ENCODE data around the gene CHAF1B.

Gene CHAF1B

GRCh38 chr21:36419241-36419640 lies 34.0 kb downstream of the CHAF1B start:
- H3K9ac ChIP-seq (ENCODE audit: low read depth, low read length) = no peak overlapping the region
- H3K9me3 ChIP-seq (ENCODE audit: control insufficient read depth, insufficient read depth, low read length) = no peaks in the 10 kb centered on the region
- H3K4me1 ChIP-seq (ENCODE audit: control insufficient read depth, insufficient read depth, low read length) = no peaks in the 10 kb centered on the region
- no peaks in the 10 kb centered on the region for H3K27me3 ChIP-seq (ENCODE audit: control insufficient read depth, insufficient read depth, low read length)
- no peak overlapping the region for H3K4me3 ChIP-seq (ENCODE audit: low read depth, low read length)
- peaks cover 4% of the 10 kb centered on the region for H3K36me3 ChIP-seq (ENCODE audit: control insufficient read depth, insufficient read depth, low read length)

GRCh38 chr21:36419996-36420395 lies 34.8 kb downstream of the CHAF1B start:
- Histone ChIP-seq H3K4me1 (ENCODE audit: control insufficient read depth, insufficient read depth, low read length) (no peaks in the 10 kb centered on the region), H3K36me3 (ENCODE audit: control insufficient read depth, insufficient read depth, low read length) (peaks cover 4% of the 10 kb centered on the region), H3K9me3 (ENCODE audit: control insufficient read depth, insufficient read depth, low read length) (no peaks in the 10 kb centered on the region), H3K27me3 (ENCODE audit: control insufficient read depth, insufficient read depth, low read length) (no peaks in the 10 kb centered on the region), H3K9ac (ENCODE audit: low read depth, low read length) (no peak overlapping the region), H3K4me3 (ENCODE audit: low read depth, low read length) (no peak overlapping the region)

GRCh38 chr21:36420571-36421339 lies 35.6 kb downstream of the CHAF1B start:
- peaks cover 4% of the 10 kb centered on the region for H3K36me3 ChIP-seq (ENCODE audit: control insufficient read depth, insufficient read depth, low read length)

GRCh38 chr21:36422279-36423098 lies 37.3 kb downstream of the CHAF1B start:
- no peaks in the 10 kb centered on the region for H3K9me3 ChIP-seq (ENCODE audit: control insufficient read depth, insufficient read depth, low read length)
- no peak overlapping the region for H3K4me3 ChIP-seq (ENCODE audit: low read depth, low read length)
- H3K4me1 ChIP-seq (ENCODE audit: control insufficient read depth, insufficient read depth, low read length) = no peaks in the 10 kb centered on the region
- no peaks in the 10 kb centered on the region for H3K36me3 ChIP-seq (ENCODE audit: control insufficient read depth, insufficient read depth, low read length)
- H3K9ac ChIP-seq (ENCODE audit: low read depth, low read length) = no peak overlapping the region
- no peaks in the 10 kb centered on the region for H3K27me3 ChIP-seq (ENCODE audit: control insufficient read depth, insufficient read depth, low read length)

More at GRCh38 chr21:36420571-36421339, 35.6 kb downstream of the CHAF1B start:
- H3K9ac ChIP-seq (ENCODE audit: low read depth, low read length) = no peak overlapping the region
- H3K4me1 ChIP-seq (ENCODE audit: control insufficient read depth, insufficient read depth, low read length) = no peaks in the 10 kb centered on the region
- no peak overlapping the region for H3K4me3 ChIP-seq (ENCODE audit: low read depth, low read length)
- H3K27me3 ChIP-seq (ENCODE audit: control insufficient read depth, insufficient read depth, low read length) = no peaks in the 10 kb centered on the region
- no peaks in the 10 kb centered on the region for H3K9me3 ChIP-seq (ENCODE audit: control insufficient read depth, insufficient read depth, low read length)

- no peaks in the 10 kb centered on the region for H3K27me3 ChIP-seq (ENCODE audit: control insufficient read depth, insufficient read depth, low read length)
- H3K9me3 ChIP-seq (ENCODE audit: control insufficient read depth, insufficient read depth, low read length) = no peaks in the 10 kb centered on the region
- H3K9ac ChIP-seq (ENCODE audit: low read depth, low read length) = peak overlapping the region; percentile 37
- no peak overlapping the region for H3K4me3 ChIP-seq (ENCODE audit: low read depth, low read length)
- H3K4me1 ChIP-seq (ENCODE audit: control insufficient read depth, insufficient read depth, low read length) = no peaks in the 10 kb centered on the region
- no peaks in the 10 kb centered on the region for H3K36me3 ChIP-seq (ENCODE audit: control insufficient read depth, insufficient read depth, low read length)
Observed at GRCh38 chr21:36423771-36424433, 38.7 kb downstream of the CHAF1B start.

GRCh38 chr21:36424592-36424991 lies 39.4 kb downstream of the CHAF1B start:
- Histone ChIP-seq H3K9me3 (ENCODE audit: control insufficient read depth, insufficient read depth, low read length) (no peaks in the 10 kb centered on the region), H3K4me3 (ENCODE audit: low read depth, low read length) (no peak overlapping the region), H3K27me3 (ENCODE audit: control insufficient read depth, insufficient read depth, low read length) (no peaks in the 10 kb centered on the region), H3K36me3 (ENCODE audit: control insufficient read depth, insufficient read depth, low read length) (no peaks in the 10 kb centered on the region), H3K4me1 (ENCODE audit: control insufficient read depth, insufficient read depth, low read length) (no peaks in the 10 kb centered on the region), H3K9ac (ENCODE audit: low read depth, low read length) (no peak overlapping the region)

GRCh38 chr21:36425286-36425685 lies 40.1 kb downstream of the CHAF1B start:
- no peaks in the 10 kb centered on the region for H3K27me3 ChIP-seq (ENCODE audit: control insufficient read depth, insufficient read depth, low read length)
- H3K4me3 ChIP-seq (ENCODE audit: low read depth, low read length) = no peak overlapping the region
- no peaks in the 10 kb centered on the region for H3K4me1 ChIP-seq (ENCODE audit: control insufficient read depth, insufficient read depth, low read length)
- no peaks in the 10 kb centered on the region for H3K9me3 ChIP-seq (ENCODE audit: control insufficient read depth, insufficient read depth, low read length)
- no peak overlapping the region for H3K9ac ChIP-seq (ENCODE audit: low read depth, low read length)
- H3K36me3 ChIP-seq (ENCODE audit: control insufficient read depth, insufficient read depth, low read length) = no peaks in the 10 kb centered on the region

- Histone ChIP-seq H3K4me3 (ENCODE audit: low read depth, low read length) (no peak overlapping the region), H3K27me3 (ENCODE audit: control insufficient read depth, insufficient read depth, low read length) (no peaks in the 10 kb centered on the region), H3K36me3 (ENCODE audit: control insufficient read depth, insufficient read depth, low read length) (no peaks in the 10 kb centered on the region), H3K4me1 (ENCODE audit: control insufficient read depth, insufficient read depth, low read length) (no peaks in the 10 kb centered on the region), H3K9me3 (ENCODE audit: control insufficient read depth, insufficient read depth, low read length) (no peaks in the 10 kb centered on the region), H3K9ac (ENCODE audit: low read depth, low read length) (no peak overlapping the region)
Observed at GRCh38 chr21:36427502-36427901, 42.3 kb downstream of the CHAF1B start.

GRCh38 chr21:36428761-36429432 lies 43.7 kb downstream of the CHAF1B start:
- no peaks in the 10 kb centered on the region for H3K4me1 ChIP-seq (ENCODE audit: control insufficient read depth, insufficient read depth, low read length)
- H3K36me3 ChIP-seq (ENCODE audit: control insufficient read depth, insufficient read depth, low read length) = no peaks in the 10 kb centered on the region
- H3K9ac ChIP-seq (ENCODE audit: low read depth, low read length) = no peak overlapping the region
- no peak overlapping the region for H3K4me3 ChIP-seq (ENCODE audit: low read depth, low read length)
- H3K9me3 ChIP-seq (ENCODE audit: control insufficient read depth, insufficient read depth, low read length) = no peaks in the 10 kb centered on the region
- no peaks in the 10 kb centered on the region for H3K27me3 ChIP-seq (ENCODE audit: control insufficient read depth, insufficient read depth, low read length)

- no peaks in the 10 kb centered on the region for H3K27me3 ChIP-seq (ENCODE audit: control insufficient read depth, insufficient read depth, low read length)
- no peak overlapping the region for H3K4me3 ChIP-seq (ENCODE audit: low read depth, low read length)
- no peaks in the 10 kb centered on the region for H3K9me3 ChIP-seq (ENCODE audit: control insufficient read depth, insufficient read depth, low read length)
- no peaks in the 10 kb centered on the region for H3K4me1 ChIP-seq (ENCODE audit: control insufficient read depth, insufficient read depth, low read length)
- no peaks in the 10 kb centered on the region for H3K36me3 ChIP-seq (ENCODE audit: control insufficient read depth, insufficient read depth, low read length)
- H3K9ac ChIP-seq (ENCODE audit: low read depth, low read length) = no peak overlapping the region
Observed at GRCh38 chr21:36429947-36430546, 44.9 kb downstream of the CHAF1B start.

- Histone ChIP-seq H3K4me3 (ENCODE audit: low read depth, low read length) (no peak overlapping the region), H3K9me3 (ENCODE audit: control insufficient read depth, insufficient read depth, low read length) (no peaks in the 10 kb centered on the region), H3K27me3 (ENCODE audit: control insufficient read depth, insufficient read depth, low read length) (no peaks in the 10 kb centered on the region), H3K36me3 (ENCODE audit: control insufficient read depth, insufficient read depth, low read length) (no peaks in the 10 kb centered on the region), H3K9ac (ENCODE audit: low read depth, low read length) (no peak overlapping the region), H3K4me1 (ENCODE audit: control insufficient read depth, insufficient read depth, low read length) (no peaks in the 10 kb centered on the region)
Observed at GRCh38 chr21:36430841-36431240, 45.6 kb downstream of the CHAF1B start.

All from iPS-15b (cell line).